GM12878 (cell line): ENCODE measurements around the gene MBD2. TPM values are rescaled to one million over a fixed set of nuclear protein-coding genes. Genes with fewer than 3 reads are reported as not detected.

Experiments used
- ATAC-seq: fragments of 200-7000 bp; cut with Tn5 transposase; 3 replicates; pipeline ENCODE4 v1.9.1; 2020; ENCODE audit warnings: mild to moderate bottlenecking, moderate library complexity
- BruUV-seq: library from RNA; stranded (reverse); fragments of 400-500 nt; replicated peaks from 2 replicates; lab custom pipeline; 2021; lab: Mats Ljungman, UMichigan
- CTCF ChIA-PET: fragments of 300-600 bp; sonication (Branson Sonifier 250); formaldehyde crosslinking; extraction: SDS; loops from one replicate; lab custom pipeline; 2021; ENCODE audit warnings: inconsistent platforms; lab: Yijun Ruan, JAX
- POLR2A ChIA-PET: fragments of 350-600 bp; formaldehyde crosslinking; extraction: SDS; loops from one replicate; lab custom pipeline; 2021; ENCODE audit warnings: inconsistent platforms; lab: Charles Lee
- RAD21 ChIA-PET: fragments of 300-600 bp; sonication (Branson Sonifier 250); formaldehyde crosslinking; loops from one replicate; lab custom pipeline; 2023; ENCODE audit warnings: antibody characterized with exemption; ENCODE audit not compliant: unreplicated experiment; lab: Charles Lee
- SMC1A ChIA-PET: fragments of 300-600 bp; sonication (Branson Sonifier 250); formaldehyde crosslinking; loops from one replicate; lab custom pipeline; 2023; ENCODE audit not compliant: unreplicated experiment, uncharacterized antibody; lab: Charles Lee
- DNase-seq: peaks from one replicate; pipeline ENCODE4 v3.0.0-alpha.2; 2011; ENCODE audit warnings: low read depth, low spot score
- FAIRE-seq: peaks from 3 replicates; lab custom pipeline; 2011; peaks lifted over from hg19 to GRCh38; lab: Jason Lieb, UNC
- H2AFZ ChIP-seq: 2 replicates; pipeline ENCODE4 v1.6.0; 2011; ENCODE audit warnings: low read depth, low read length, control low read depth; ENCODE audit not compliant: control insufficient read depth
- H3K27ac ChIP-seq: 2 replicates; pipeline ENCODE4 v1.5.1; 2011; ENCODE audit warnings: control low read depth; ENCODE audit not compliant: control insufficient read depth, insufficient read depth
- H3K27me3 ChIP-seq, 2 experiments: replicated peaks in 1 of 2; 2 replicates each; pipeline versions ENCODE4 v1.6.0 to v1.6.1; 2011; ENCODE audit warnings: low read length in 1 of 2; ENCODE audit not compliant: control insufficient read depth in 2 of 2, insufficient read depth in 2 of 2
- H3K36me3 ChIP-seq, 2 experiments: 2 replicates each; pipeline ENCODE4 v1.5.1; 2011; ENCODE audit warnings: low read length in 1 of 2; ENCODE audit not compliant: control insufficient read depth in 2 of 2, insufficient read depth in 2 of 2
- H3K4me1 ChIP-seq: 2 replicates; pipeline ENCODE4 v1.6.1; 2011; ENCODE audit warnings: mild to moderate bottlenecking, low read length, moderate library complexity, mixed read lengths; ENCODE audit not compliant: control insufficient read depth, insufficient read depth
- H3K4me2 ChIP-seq: 2 replicates; pipeline ENCODE4 v1.6.0; 2011; ENCODE audit warnings: control low read depth; ENCODE audit not compliant: control insufficient read depth, insufficient read depth
- H3K4me3 ChIP-seq: fragments of 200-600 bp; sonication (generic); 2 replicates; pipeline ENCODE4 v1.5.1; 2016
- H3K79me2 ChIP-seq: 2 replicates; pipeline ENCODE4 v1.6.0; 2011; ENCODE audit warnings: low read length; ENCODE audit not compliant: control insufficient read depth, insufficient read depth
- H3K9ac ChIP-seq: 2 replicates; pipeline ENCODE4 v1.8.0; 2011; ENCODE audit warnings: low read length, control low read depth, mixed read lengths; ENCODE audit not compliant: control insufficient read depth, insufficient read depth
- H3K9me3 ChIP-seq: replicated peaks from 3 replicates; pipeline ENCODE4 v1.5.1; 2011; ENCODE audit warnings: mild to moderate bottlenecking, low read length; ENCODE audit not compliant: control insufficient read depth, insufficient read depth
- H4K20me1 ChIP-seq: 2 replicates; pipeline ENCODE4 v1.6.0; 2011; ENCODE audit not compliant: control insufficient read depth, insufficient read depth
- CTCF ChIP-seq, 3 experiments: IDR thresholded peaks in 2 of 3; conservative IDR thresholded peaks in 1 of 3; 2 replicates each; pipeline ENCODE4 v1.5.1; 2011; ENCODE audit warnings: low read depth in 3 of 3, low read length in 3 of 3, mild to moderate bottlenecking in 3 of 3, control low read depth in 2 of 3, moderate library complexity in 2 of 3, inconsistent platforms in 1 of 3, mixed read lengths in 1 of 3; ENCODE audit not compliant: control insufficient read depth in 2 of 3, insufficient read depth in 1 of 3; ENCODE audit errors: extremely low read depth in 1 of 3
- POLR2A ChIP-seq: IDR thresholded peaks from 2 replicates; pipeline ENCODE4 v1.6.1; 2011; ENCODE audit warnings: low read depth, mild to moderate bottlenecking, low read length
- RAD21 ChIP-seq: IDR thresholded peaks from 2 replicates; pipeline ENCODE4 v1.6.1; 2011; ENCODE audit warnings: mild to moderate bottlenecking, low read depth, low read length, moderate library complexity; ENCODE audit not compliant: insufficient read depth
- SMARCA5 ChIP-seq: fragments of 450-650 bp; IDR thresholded peaks from 2 replicates; pipeline ENCODE4 v1.6.1; 2017; ENCODE audit warnings: mild to moderate bottlenecking
- SMC3 ChIP-seq: IDR thresholded peaks from 2 replicates; pipeline ENCODE4 v1.6.1; 2011; ENCODE audit warnings: low read length, improper control_type of control experiment, borderline replicate concordance
- YY1 ChIP-seq: IDR thresholded peaks from 2 replicates; pipeline ENCODE4 v1.6.1; 2011; ENCODE audit warnings: low read depth, mild to moderate bottlenecking, low read length
- ZNF687 ChIP-seq: fragments of 450-650 bp; IDR thresholded peaks from 2 replicates; pipeline ENCODE4 v1.6.1; 2017; ENCODE audit warnings: mild to moderate bottlenecking, moderate library complexity
- WGBS: methylation state at CpG from one replicate; pipeline ENCODE4 v1.1.6; 2016; ENCODE audit warnings: low lambda C conversion rate; ENCODE audit not compliant: insufficient replicate concordance, insufficient coverage; ENCODE audit errors: missing lambda C conversion rate; 5-methylcytosine and 5-hydroxymethylcytosine counted together
- in situ Hi-C: fragments of 300-500 bp; cut with MboI; formaldehyde crosslinking; loops from 9 replicates; pipeline ENCODE4 v1.14.3; 2018; ENCODE audit warnings: mixed read lengths
- intact Hi-C: fragments of 100-400 bp; cut with micrococcal nuclease; formaldehyde crosslinking; loops from one replicate; pipeline ENCODE4 v1.14.2; 2022; ENCODE audit not compliant: unreplicated experiment
- polyA plus RNA-seq, 11 experiments: library from polyadenylated mRNA; depleted of rRNA in 4 of 11; unstranded in 6 of 11; stranded (reverse) in 5 of 11; fragments of >200 nt; fragmentation: Nextera tagmentation in 4 of 11; fragmentation: Illumina TruSeq in 1 of 11; extraction: Ambion mirVana in 4 of 11; extraction: Trizol in 1 of 11; gene quantifications; 1 replicate in 1 of 11; 2 replicates in 10 of 11; pipeline versions ENCODE4 v1.2.1 to v1.2.3, GENCODE V29; 2011 to 2016; ENCODE audit warnings: inconsistent platforms in 2 of 11, missing spikeins in 2 of 11, low read depth in 1 of 11
- total RNA-seq, 4 experiments: library from RNA; depleted of rRNA in 3 of 4; stranded (reverse); fragments of >200 nt in 3 of 4; fragmentation: Illumina TruSeq in 1 of 4; extraction: Trizol in 1 of 4; gene quantifications; 2 replicates each; pipeline versions ENCODE4 v1.2.1 to v1.2.3, GENCODE V29; 2013 to 2021

Gene MBD2
- total and polyA plus RNA-seq, 10 of the 15 experiments (the other 5 are each of a cell fraction or from before 2014, with no cell fraction given) = 24.1 to 276 (median 57.9) TPM

- no peak overlapping the region for H3K4me2 ChIP-seq
- in situ Hi-C loops = loop anchor here (5.0 kb wide), 1 partner anchor 431 kb away; no protein-coding TSS in a partner anchor
- POLR2A ChIA-PET = interaction anchor here (1.1 kb wide), 1 partner anchor 89 kb away, joined by 6 read pairs; no protein-coding TSS in a partner anchor
- TF ChIP-seq RAD21 (peak; percentile 78), YY1 (peak; percentile 61; the same call in 1 of the 2 replicates), SMC3 (peak; percentile 48; the same call in 1 of the 2 replicates), POLR2A (no peak), ZNF687 (no peak), SMARCA5 (0 out of 2 replicates have a peak, but pooled peaks have one; percentile 30), CTCF (IDR thresholded peaks at IDR 0.05 in 2 of 3, conservative IDR thresholded peaks at IDR 0.05 in 1 of 3; ENCODE audit: control insufficient read depth in 2 of 3, extremely low read depth in 1 of 3, insufficient read depth in 1 of 3, low read depth in 3 of 3, low read length in 3 of 3) (peak; percentile 54 to 65 (median 57); a peak in 5 of 6 replicates)
- TF ChIP-seq, all 136 proteins: peak for 5
- intact Hi-C loops = no loop called here
- Histone ChIP-seq H3K4me1 (peaks cover 3% of the 10 kb centered on the region), H3K4me3 (no peak overlapping the region), H3K27ac (no peak overlapping the region), H2AFZ (no peak overlapping the region), H3K36me3 (no peaks in the 10 kb centered on the region), H4K20me1 (no peaks in the 10 kb centered on the region), H3K9me3 (no peaks in the 10 kb centered on the region), H3K27me3 (no peaks in the 10 kb centered on the region), H3K9ac (no peak overlapping the region), H3K79me2 (no peaks in the 10 kb centered on the region)
- ATAC-seq = peak; percentile 90
- no peak for DNase-seq
- ChIA-PET CTCF (interaction anchor here (0.5 to 5.1 kb wide), 30 partner anchors 10 to 748 kb away, joined by 3 to 57 read pairs (median 4); partner anchors contain the start of gene POLI), RAD21 (interaction anchor here (0.6 to 2.0 kb wide), 10 partner anchors 8 to 1121 kb away, joined by 3 to 9 read pairs (median 4); no protein-coding TSS in a partner anchor), SMC1A (interaction anchor here (0.6 to 3.4 kb wide), 17 partner anchors 8 to 558 kb away, joined by 3 to 18 read pairs (median 5); no protein-coding TSS in a partner anchor)
- FAIRE-seq = no peak
- WGBS = 65% methylated on average over 9 of the region's 9 CpGs
- no TSS peak for BruUV-seq
These were observed 96.6 kb downstream of the MBD2 start for GRCh38 chr18:54127759-54128378.
